ENCODE measurements around the gene SLC9B2.

Gene SLC9B2

DNA sequence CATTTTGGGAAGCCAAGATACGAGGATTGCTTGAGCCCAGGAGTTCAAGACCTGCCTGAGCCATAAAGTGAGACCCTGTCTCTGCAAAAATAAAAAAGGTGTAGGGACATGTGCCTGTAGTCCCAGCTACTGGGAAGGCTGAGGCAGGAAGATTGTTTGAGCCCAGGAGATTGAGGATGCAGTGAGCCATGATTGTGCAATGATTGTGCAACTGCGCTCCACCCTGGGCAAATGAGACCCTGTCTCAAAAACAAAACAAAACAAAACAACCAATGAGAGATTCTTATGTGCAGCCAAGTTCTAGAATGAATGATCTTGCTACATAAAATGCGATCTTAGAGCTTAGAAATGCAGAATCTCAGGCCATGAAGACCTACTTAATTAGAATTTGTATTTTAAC, 22.5 kb downstream of the SLC9B2 start:
- Mint-ChIP-seq H3K36me3 (ENCODE audit: low read depth) (peaks cover 5% of the 10 kb centered on the region), H3K4me3 (no peak overlapping the region), H3K9me3 (no peaks in the 10 kb centered on the region)

GRCh38 chr4:103052779-103053178, 23.8 kb downstream of the SLC9B2 start:
- no peak overlapping the region for H3K4me3 Mint-ChIP-seq
- no peaks in the 10 kb centered on the region for H3K27me3 Mint-ChIP-seq (ENCODE audit: low read depth, poor library complexity)
- TF ChIP-seq, protein P1, sequence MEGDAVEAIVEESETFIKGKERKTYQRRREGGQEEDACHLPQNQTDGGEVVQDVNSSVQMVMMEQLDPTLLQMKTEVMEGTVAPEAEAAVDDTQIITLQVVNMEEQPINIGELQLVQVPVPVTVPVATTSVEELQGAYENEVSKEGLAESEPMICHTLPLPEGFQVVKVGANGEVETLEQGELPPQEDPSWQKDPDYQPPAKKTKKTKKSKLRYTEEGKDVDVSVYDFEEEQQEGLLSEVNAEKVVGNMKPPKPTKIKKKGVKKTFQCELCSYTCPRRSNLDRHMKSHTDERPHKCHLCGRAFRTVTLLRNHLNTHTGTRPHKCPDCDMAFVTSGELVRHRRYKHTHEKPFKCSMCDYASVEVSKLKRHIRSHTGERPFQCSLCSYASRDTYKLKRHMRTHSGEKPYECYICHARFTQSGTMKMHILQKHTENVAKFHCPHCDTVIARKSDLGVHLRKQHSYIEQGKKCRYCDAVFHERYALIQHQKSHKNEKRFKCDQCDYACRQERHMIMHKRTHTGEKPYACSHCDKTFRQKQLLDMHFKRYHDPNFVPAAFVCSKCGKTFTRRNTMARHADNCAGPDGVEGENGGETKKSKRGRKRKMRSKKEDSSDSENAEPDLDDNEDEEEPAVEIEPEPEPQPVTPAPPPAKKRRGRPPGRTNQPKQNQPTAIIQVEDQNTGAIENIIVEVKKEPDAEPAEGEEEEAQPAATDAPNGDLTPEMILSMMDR (IDR thresholded peaks at IDR 0.05): no peak
- no peak overlapping the region for H3K27ac Mint-ChIP-seq
- H3K4me1 Mint-ChIP-seq: no peaks in the 10 kb centered on the region
- peaks cover 8% of the 10 kb centered on the region for H3K36me3 Mint-ChIP-seq (ENCODE audit: low read depth)
- H3K9me3 Mint-ChIP-seq: no peaks in the 10 kb centered on the region
- no peak for DNase-seq

More for the DNA sequence above, 22.5 kb downstream of the SLC9B2 start:
- Mint-ChIP-seq H3K4me1 (no peaks in the 10 kb centered on the region), H3K27ac (no peak overlapping the region), H3K27me3 (ENCODE audit: low read depth, poor library complexity) (no peaks in the 10 kb centered on the region)
- no peak for DNase-seq
- TF ChIP-seq, protein P1 (IDR thresholded peaks at IDR 0.05): no peak

- Mint-ChIP-seq H3K4me3 (no peak overlapping the region), H3K27me3 (ENCODE audit: low read depth, poor library complexity) (no peaks in the 10 kb centered on the region), H3K4me1 (no peaks in the 10 kb centered on the region), H3K27ac (no peak overlapping the region), H3K9me3 (no peaks in the 10 kb centered on the region), H3K36me3 (ENCODE audit: low read depth) (peaks cover 8% of the 10 kb centered on the region)
- TF ChIP-seq, protein P1 (IDR thresholded peaks at IDR 0.05): no peak
- DNase-seq: no peak
These were observed 24.4 kb downstream of the SLC9B2 start for GRCh38 chr4:103052145-103052544.

GRCh38 chr4:103050736-103051436, 25.7 kb downstream of the SLC9B2 start:
- Mint-ChIP-seq H3K27me3 (ENCODE audit: low read depth, poor library complexity) (no peaks in the 10 kb centered on the region), H3K27ac (no peak overlapping the region), H3K9me3 (no peaks in the 10 kb centered on the region), H3K36me3 (ENCODE audit: low read depth) (peaks cover 20% of the 10 kb centered on the region), H3K4me1 (no peaks in the 10 kb centered on the region), H3K4me3 (no peak overlapping the region)
- TF ChIP-seq, protein P1 (IDR thresholded peaks at IDR 0.05): no peak
- DNase-seq: no peak

- H3K9me3 Mint-ChIP-seq: no peaks in the 10 kb centered on the region
- H3K27me3 Mint-ChIP-seq (ENCODE audit: low read depth, poor library complexity): no peaks in the 10 kb centered on the region
- H3K4me3 Mint-ChIP-seq: no peak overlapping the region
- no peak overlapping the region for H3K27ac Mint-ChIP-seq
- DNase-seq: peak; percentile 21
- peaks cover 22% of the 10 kb centered on the region for H3K36me3 Mint-ChIP-seq (ENCODE audit: low read depth)
- TF ChIP-seq, protein P1 (IDR thresholded peaks at IDR 0.05): peak; percentile 66
- no peaks in the 10 kb centered on the region for H3K4me1 Mint-ChIP-seq
These were observed 29.9 kb downstream of the SLC9B2 start for GRCh38 chr4:103046416-103047290.

Data from nephron progenitor cell (in vitro differentiated cells).